NCI-H1694 treated with DMSO at 0.1 percent for 48 hours (cell line): Measurements from ENCODE around the gene TMEM181.
A peak's percentile ranks its signal among the peaks of the same experiment; 100 is the strongest.
"Not testable (repeated sequence)": the region's sequence is repeated elsewhere in the genome, so short reads cannot be mapped to it uniquely, and the experiment has no call there.

Source experiments
- DNase-seq: peaks from one replicate; lab custom pipeline; 2025; lab: John Stamatoyannopoulos, UW

TMEM181 gene

GRCh38 chr6:158559895-158560835, at the start of gene TMEM181:
TSS of gene TMEM181 (plus strand) at chr6:158560091. CDS start at chr6:158560225, 134 bp downstream.
- DNase-seq: peak; percentile 26

DNA sequence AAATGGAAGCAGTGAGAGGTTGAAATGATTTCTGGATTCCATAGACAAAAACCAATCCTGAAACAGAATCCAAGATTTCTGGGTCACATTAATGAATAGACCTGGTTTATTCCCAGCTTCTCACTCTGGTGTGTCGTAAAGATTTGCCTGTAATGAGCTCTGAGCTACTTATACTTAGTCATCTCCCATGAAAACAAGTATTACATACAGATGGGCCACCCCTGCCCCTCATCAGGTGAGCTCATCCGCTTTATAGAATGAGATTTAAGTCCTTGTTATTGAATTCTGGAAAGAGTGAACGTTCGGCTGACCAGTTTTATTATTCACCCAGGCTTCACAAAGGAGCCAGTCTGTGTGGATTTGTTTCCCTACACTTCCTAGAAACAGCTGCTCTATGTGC, 47.1 kb upstream of the TMEM181 start:
- DNase-seq: no peak

GRCh38 chr6:158514176-158514575, 45.7 kb upstream of the TMEM181 start:
- no peak for DNase-seq

DNA sequence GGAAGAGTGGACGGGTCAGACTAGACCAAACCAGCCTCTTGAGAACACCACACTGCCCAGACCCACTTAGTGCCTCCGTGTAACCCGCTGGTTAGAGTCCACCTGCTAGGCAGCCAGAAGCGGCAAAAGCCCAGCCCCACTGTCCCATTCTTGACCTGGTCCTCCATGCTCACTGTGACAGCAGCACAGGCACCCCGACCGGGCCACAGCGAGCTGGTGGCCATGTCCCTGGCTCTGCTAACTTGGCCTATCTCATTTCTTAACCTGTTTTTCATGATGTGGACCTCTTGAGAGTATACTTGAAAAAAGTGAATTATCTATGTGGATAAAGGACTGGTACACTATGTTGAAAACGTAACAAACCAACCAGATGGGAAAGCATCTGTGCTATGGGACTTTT, 44.9 kb upstream of the TMEM181 start:
- DNase-seq: no peak

DNA sequence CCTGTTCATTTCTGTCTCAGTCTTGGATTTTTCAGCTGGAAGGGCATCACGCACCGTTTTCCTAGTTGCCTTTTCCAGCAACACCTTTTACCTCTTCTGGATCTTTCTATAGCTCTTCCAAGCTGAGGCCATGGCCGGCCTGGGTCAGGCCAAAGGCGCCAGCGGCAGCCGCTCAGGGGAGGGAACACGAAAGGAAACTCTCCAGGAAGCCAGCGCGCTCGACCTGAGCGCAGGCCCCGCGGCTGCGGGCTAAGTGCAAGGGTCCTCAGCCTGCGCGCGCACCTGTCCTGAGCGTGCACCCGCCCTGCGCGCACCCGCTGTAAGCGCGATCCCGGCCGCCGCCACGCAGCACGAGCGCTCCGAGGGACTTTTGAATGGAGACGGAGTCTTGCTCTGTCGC, 43.8 kb upstream of the TMEM181 start:
- no peak for DNase-seq

DNA sequence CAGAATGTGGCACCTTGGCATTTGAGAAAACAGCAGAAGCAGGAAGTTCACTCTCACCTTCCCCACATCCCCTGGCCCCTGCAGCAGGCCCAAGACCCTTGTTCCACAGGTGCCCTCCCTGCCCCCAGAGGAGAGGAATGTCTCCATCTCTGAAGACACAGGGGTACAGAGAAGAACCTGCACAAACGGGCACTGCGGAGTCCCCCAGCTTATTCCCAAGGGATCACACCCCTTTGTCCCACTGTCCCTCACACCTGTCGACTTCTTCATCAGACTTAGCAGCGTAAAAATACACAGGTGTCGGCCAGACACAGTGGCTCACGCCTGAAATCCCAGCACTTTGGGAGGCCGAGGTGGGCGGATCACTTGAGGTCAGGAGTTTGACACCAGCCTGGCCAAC, 42.9 kb upstream of the TMEM181 start:
- DNase-seq: no peak

DNA sequence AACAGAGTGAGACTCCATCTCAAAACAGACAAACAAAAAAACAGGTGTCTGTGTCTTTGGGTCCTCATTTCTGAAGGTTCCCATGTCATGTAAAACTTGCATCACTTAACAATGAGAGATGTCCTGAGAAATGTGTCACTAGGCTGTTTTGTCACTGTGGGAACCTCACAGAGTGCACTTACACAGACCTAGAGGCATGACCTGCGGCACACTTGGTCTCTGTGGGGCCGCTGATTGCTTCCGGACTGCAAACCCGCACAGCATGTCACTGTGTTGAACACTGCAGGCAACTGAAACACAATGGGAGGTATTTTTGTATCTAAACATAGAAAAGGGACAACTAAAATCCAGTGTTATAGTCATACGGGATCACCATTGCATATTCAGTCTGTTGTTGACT, 42.3 kb upstream of the TMEM181 start:
- DNase-seq: no peak

- DNase-seq: peak; percentile 54
These were observed 41.4 kb upstream of the TMEM181 start for GRCh38 chr6:158518191-158519127.

- no peak for DNase-seq
These were observed 40.6 kb upstream of the TMEM181 start for GRCh38 chr6:158519300-158519699.

DNA sequence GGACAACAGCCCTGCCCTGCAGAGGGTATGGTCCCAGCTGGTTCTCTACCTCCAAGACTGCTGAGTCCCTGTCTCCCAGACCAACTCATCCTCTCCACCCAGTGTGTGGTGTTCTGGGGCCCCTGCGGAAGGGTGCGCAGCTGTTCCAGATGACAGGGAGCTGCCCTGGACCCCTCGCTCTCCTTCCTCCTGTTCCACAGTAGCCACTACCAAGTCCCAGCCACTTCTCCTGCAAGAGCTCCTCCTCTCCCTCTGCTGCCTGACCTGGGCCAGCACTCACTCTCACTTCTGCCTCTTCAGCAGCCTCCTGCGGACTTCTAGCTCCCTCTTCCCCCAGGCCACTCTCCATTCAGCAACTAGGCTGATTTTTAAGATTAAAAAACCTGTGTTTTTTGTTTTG, 40.1 kb upstream of the TMEM181 start:
- no peak for DNase-seq

GRCh38 chr6:158520975-158521374, 38.9 kb upstream of the TMEM181 start:
- not testable (repeated sequence) for DNase-seq

GRCh38 chr6:158521759-158522158, 38.1 kb upstream of the TMEM181 start:
- DNase-seq: no peak

- DNase-seq: no peak
These were observed 37.3 kb upstream of the TMEM181 start for GRCh38 chr6:158522616-158523015.

- DNase-seq: no peak
These were observed 35.6 kb upstream of the TMEM181 start for GRCh38 chr6:158524311-158524710.

DNA sequence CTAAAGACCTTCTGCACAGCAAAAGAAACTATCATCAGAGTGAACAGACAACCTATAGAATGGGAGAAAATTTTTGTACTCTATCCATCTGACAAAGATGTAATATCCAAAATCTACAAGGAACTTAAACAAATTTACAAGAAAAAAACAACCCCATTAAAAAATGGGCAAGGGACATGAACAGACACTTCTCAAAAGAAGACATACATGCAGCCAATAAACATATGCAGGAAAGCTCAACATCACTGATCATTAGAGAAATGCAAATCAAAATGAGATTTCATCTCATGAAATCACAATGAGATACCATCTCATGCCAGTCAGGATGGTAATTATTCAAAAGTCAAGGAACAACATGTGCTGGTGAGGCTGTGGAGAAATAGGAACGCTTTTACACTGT, 32.0 kb upstream of the TMEM181 start:
- DNase-seq: not testable (repeated sequence)

DNA sequence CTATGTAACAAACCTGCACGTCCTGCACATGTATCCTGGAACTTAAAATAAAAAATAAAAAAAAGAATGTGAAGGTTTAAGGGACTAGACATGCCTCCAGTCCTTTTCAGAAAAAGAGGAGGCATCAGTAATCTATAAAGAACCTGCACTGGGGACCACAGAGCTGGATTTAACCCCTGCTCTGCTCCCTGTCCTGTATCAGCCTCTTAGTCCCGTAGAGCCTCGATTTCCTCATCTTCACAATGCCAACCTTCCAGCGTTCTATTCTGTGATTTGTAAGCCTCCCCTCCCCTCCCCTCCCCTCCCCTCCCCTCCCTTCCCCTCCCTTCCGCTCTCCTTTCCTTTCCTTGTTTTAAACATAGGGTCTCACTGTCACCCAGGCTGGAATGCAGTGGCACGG, 31.1 kb upstream of the TMEM181 start:
- DNase-seq: no peak

DNA sequence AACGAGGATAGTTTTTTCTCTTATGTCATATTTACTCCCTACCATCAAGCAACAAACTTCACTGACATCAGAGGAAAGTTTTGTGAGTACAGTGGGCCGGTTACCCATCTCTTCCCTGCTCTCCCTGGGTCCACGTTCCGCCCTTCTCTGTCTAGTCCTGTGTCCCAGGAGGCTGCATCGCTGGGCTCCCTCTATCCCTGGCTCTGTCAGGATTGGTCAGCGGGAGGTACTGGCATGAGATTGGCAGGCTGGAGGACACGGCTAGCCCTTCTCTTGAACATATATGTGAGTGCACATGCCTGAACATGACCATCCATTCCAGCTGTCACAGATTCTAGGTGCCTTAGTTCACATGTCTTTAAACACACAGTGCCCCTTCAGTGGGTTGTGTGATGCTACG, 30.3 kb upstream of the TMEM181 start:
- no peak for DNase-seq

DNA sequence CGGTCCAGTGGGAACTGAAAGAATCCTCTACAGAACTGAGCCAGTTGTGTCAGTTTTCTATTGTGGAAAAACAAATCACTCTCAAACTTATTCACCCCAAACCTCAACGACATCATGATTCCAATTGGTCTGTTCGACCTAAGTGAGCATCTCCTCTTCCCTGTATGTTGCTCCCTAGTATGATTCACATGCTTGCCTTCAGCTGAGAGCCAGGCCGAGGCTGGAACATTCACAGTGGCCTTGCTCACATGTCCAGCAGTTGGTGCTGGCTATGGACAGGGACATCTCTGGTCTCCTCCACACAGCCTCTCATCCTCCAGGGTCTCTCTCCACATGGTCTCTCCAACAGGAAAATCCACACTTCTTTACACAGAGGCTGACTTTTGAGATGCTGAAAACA, 28.3 kb upstream of the TMEM181 start:
- DNase-seq: no peak

- no peak for DNase-seq
These were observed 27.9 kb upstream of the TMEM181 start for GRCh38 chr6:158531970-158532369.

GRCh38 chr6:158536084-158536890, 23.6 kb upstream of the TMEM181 start:
- DNase-seq: peak; percentile 48

DNA sequence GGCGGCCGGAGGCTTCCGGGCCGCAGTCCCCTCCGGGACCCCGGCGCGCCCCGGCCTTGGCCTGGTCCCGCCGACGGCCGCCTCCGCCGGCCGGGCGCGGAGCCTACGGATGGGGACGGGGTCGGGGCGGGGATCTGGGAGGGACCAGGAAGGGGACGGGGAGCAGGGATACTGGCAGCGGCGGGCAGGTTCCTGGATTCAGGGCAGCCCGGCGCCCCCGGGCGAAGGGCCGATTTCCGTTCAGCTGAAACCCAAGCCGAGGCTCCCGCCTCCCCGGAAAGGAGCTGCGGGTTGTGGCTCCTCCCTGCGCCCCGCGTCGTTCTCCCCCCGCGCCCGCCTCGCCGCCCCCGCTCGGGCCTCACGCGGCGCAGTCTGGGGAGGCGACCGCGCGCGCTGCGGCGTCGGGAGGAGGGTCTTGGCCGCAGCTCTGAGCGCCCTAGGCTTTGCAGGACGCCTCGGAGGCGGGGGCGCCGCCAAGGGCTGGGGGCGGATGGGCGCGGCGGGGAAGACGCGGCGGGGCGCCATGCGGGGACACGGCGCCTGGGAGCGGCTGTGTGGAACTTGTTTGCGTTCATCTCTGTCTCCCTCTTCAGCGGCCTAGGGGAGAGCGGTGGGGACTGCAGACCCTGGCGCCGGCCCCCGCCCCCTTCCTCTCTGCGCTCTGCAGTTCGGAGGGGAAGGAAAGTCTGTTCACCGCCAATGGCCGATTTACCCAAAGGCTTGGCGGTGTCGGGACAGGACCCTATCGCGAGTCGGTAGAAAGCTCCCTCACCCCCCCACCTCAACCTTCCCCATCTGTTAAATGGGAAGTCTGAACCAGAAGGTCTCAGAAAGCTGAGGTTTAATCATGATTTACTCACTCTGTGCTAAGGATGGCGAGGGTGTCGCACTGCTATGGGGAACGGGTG, 22.7 kb upstream of the TMEM181 start:
- peak; percentile 41 for DNase-seq
